ENCODE measurements around the gene UBE2J2. TPM values are rescaled to one million over a fixed set of nuclear protein-coding genes. Genes with fewer than 3 reads are reported as not detected.

The UBE2J2 gene
- total and polyA plus RNA-seq, 2 of the 8 experiments (the other 6 are each of a cell fraction or from before 2014, with no cell fraction given) = 33.6 to 67.9 TPM

DNA sequence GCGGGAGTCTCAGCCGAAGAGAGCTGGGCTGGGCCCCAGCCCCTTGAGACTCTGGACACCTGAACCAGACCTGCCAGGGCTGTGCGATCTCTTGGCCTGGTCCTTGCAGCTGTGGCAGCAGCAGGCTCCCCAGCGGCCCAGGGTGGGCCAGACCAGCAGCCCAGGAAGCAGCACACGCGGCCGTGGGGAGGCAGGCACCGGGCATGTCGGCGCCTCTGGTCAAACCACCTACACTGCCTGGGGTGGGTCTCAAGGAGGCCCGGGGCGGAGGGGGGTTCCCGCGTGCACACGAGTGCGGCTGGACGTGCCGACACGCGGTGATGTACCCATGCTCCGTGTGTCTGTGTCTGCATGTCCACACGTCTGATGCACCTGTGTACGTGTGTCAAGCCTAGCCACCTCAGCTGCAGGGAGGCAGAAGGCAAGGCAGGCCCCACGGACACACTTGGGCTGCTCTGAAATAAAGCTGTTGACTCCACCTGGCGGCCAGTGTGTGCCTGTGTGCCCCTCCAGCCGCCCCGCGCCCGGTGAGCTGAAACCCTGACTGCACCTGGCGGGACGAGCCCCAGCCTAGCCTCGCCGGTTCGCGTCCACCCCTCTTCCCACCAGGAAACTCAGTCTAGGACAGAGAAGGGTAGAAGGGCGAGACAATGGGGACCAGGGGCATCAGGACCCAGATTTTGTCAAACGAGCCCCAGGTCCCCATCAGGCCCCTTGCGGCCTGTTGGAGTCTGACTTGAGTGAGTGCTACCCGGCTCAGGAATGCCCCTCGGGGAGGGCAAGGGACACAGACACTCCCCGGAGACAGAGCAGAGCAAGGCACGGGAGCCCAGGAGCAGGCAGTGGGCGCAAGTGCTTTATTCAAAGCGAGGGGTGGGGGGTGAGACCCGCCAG is 18.1 kb upstream of the UBE2J2 start:
- peaks cover 0 to 8% (median 0%) of the 10 kb centered on the region in 4 experiments; a peak in 2 of 7 replicates for H3K4me1 ChIP-seq (replicated peaks in 1 of 4; ENCODE audit: control insufficient read depth in 3 of 4, insufficient read depth in 4 of 4, low read length in 3 of 4)
- no peak overlapping the region for H4K91ac ChIP-seq (replicated peaks; ENCODE audit: insufficient read length, low read length)
- H3K9ac ChIP-seq (replicated peaks in 1 of 4; ENCODE audit: extremely low read depth in 1 of 4, low read depth in 3 of 4, low read length in 3 of 4) = no peak overlapping the region
- TF ChIP-seq CREB1 (IDR thresholded peaks at IDR 0.05) = 0 out of 2 replicates have a peak, but pooled peaks have one; percentile 13
- 0 out of 2 replicates have a peak, but pooled peaks have one; percentile 10 for TF ChIP-seq BACH1 (IDR thresholded peaks at IDR 0.05; ENCODE audit: low read length)
- TF ChIP-seq JUN (IDR thresholded peaks at IDR 0.05; ENCODE audit: low read depth, low read length) = no peak
- TF ChIP-seq KDM1A (IDR thresholded peaks at IDR 0.05; ENCODE audit: borderline replicate concordance, low read length) = no peak
- TF ChIP-seq, protein P1, sequence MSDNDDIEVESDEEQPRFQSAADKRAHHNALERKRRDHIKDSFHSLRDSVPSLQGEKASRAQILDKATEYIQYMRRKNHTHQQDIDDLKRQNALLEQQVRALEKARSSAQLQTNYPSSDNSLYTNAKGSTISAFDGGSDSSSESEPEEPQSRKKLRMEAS (IDR thresholded peaks at IDR 0.05) = peak; percentile 58
- TF ChIP-seq, protein P2, sequence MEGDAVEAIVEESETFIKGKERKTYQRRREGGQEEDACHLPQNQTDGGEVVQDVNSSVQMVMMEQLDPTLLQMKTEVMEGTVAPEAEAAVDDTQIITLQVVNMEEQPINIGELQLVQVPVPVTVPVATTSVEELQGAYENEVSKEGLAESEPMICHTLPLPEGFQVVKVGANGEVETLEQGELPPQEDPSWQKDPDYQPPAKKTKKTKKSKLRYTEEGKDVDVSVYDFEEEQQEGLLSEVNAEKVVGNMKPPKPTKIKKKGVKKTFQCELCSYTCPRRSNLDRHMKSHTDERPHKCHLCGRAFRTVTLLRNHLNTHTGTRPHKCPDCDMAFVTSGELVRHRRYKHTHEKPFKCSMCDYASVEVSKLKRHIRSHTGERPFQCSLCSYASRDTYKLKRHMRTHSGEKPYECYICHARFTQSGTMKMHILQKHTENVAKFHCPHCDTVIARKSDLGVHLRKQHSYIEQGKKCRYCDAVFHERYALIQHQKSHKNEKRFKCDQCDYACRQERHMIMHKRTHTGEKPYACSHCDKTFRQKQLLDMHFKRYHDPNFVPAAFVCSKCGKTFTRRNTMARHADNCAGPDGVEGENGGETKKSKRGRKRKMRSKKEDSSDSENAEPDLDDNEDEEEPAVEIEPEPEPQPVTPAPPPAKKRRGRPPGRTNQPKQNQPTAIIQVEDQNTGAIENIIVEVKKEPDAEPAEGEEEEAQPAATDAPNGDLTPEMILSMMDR (IDR thresholded peaks at IDR 0.05; ENCODE audit: control extremely low read depth in 1 of 3, insufficient read depth in 1 of 3, low read depth in 1 of 3, low read length in 3 of 3) = peak in 2 of 3 experiments; percentile 81 to 87; a peak in 3 of 4 replicates
- TF ChIP-seq GABPA (IDR thresholded peaks at IDR 0.05; ENCODE audit: borderline replicate concordance, insufficient read depth, low read length) = peak; percentile 81
- TF ChIP-seq SIRT6 (IDR thresholded peaks at IDR 0.05; ENCODE audit: low read length) = peak; percentile 32

More for the DNA sequence above, 18.1 kb upstream of the UBE2J2 start:
- Histone ChIP-seq H2BK5ac (ENCODE audit: low read depth, low read length) (peak overlapping the region; percentile 2; the same call in 1 of the 2 replicates), H3K4me3 (ENCODE audit: extremely low read depth in 1 of 4, insufficient read depth in 2 of 4, low read depth in 3 of 4, low read length in 4 of 4) (no peak overlapping the region), H3K79me1 (ENCODE audit: low read depth, low read length) (no peaks in the 10 kb centered on the region), H2BK120ac (replicated peaks; ENCODE audit: low read depth, low read length) (no peak overlapping the region), H4K8ac (ENCODE audit: extremely low read depth, insufficient read depth, low read length) (peak overlapping the region; percentile 4), H4K20me1 (replicated peaks in 1 of 2; ENCODE audit: control insufficient read depth in 1 of 2, insufficient read depth in 2 of 2, low read length in 2 of 2) (peaks cover 2 to 5% of the 10 kb centered on the region in 2 experiments), H3K23ac (ENCODE audit: insufficient read length) (no peak overlapping the region), H3K79me2 (ENCODE audit: control insufficient read depth in 1 of 2, insufficient read depth in 2 of 2, low read length in 2 of 2) (no peaks in the 10 kb centered on the region), H2AK5ac (ENCODE audit: low read depth, low read length) (no peak overlapping the region), H3K27ac (ENCODE audit: low read depth, low read length) (no peak overlapping the region), H3K4me2 (ENCODE audit: insufficient read depth in 1 of 2, low read depth in 2 of 2, low read length in 2 of 2) (no peak overlapping the region), H3K36me3 (ENCODE audit: control insufficient read depth in 2 of 4, insufficient read depth in 4 of 4, low read length in 3 of 4) (0 out of 8 replicates have a peak, but pooled peaks cover 0 to 3% (median 0%) of the 10 kb centered on the region in 4 experiments), H3K27me3 (replicated peaks in 1 of 4; ENCODE audit: control insufficient read depth in 3 of 4, extremely low read depth in 1 of 4, insufficient read depth in 3 of 4, low read length in 3 of 4) (peaks cover 0 to 3% (median 0%) of the 10 kb centered on the region in 4 experiments; a peak in 1 of 7 replicates), H3K4ac (replicated peaks; ENCODE audit: insufficient read length, low read depth, low read length) (no peak overlapping the region), H3K23me2 (ENCODE audit: low read depth, low read length) (no peaks in the 10 kb centered on the region), H2BK15ac (ENCODE audit: low read length) (peak overlapping the region; percentile 53; the same call in 1 of the 2 replicates), H2BK20ac (ENCODE audit: low read length) (no peak overlapping the region), H2AFZ (ENCODE audit: low read length) (no peak overlapping the region), H3K9me3 (ENCODE audit: insufficient read depth in 2 of 2, low read depth in 1 of 2, low read length in 1 of 2) (peaks cover 0 to 2% of the 10 kb centered on the region in 2 experiments; a peak in 1 of 4 replicates), H3K56ac (replicated peaks; ENCODE audit: insufficient read length, low read depth, low read length) (no peak overlapping the region), H2BK12ac (ENCODE audit: low read depth, low read length) (no peak overlapping the region), H3K18ac (ENCODE audit: extremely low read depth, low read length) (no peak overlapping the region), H3K14ac (ENCODE audit: insufficient read length) (no peak overlapping the region), H4K5ac (ENCODE audit: insufficient read length, low read depth, low read length) (no peak overlapping the region)
- ChIA-PET CTCF (ENCODE audit: partially characterized antibody) (interaction anchor here (0.6 to 3.4 kb wide), 49 partner anchors 9 to 1007 kb away, joined by 3 to 38 read pairs (median 5); partner anchors contain the start of genes ACAP3, SCNN1D, TTLL10 and UBE2J2), POLR2A (ENCODE audit: partially characterized antibody) (interaction anchor here (0.9 to 2.3 kb wide), 8 partner anchors 8 to 43 kb away, joined by 3 to 9 read pairs (median 4); partner anchors contain the start of gene UBE2J2)
- FAIRE-seq (peak; percentile 13), DNase-seq (ENCODE audit: low read depth in 1 of 2, low spot score in 2 of 2) (peak in 1 of 2 experiments; percentile 86)
- WGBS, 2 experiments (ENCODE audit: extremely low coverage in 1 of 2, insufficient coverage in 1 of 2, insufficient read length in 1 of 2, insufficient replicate concordance in 2 of 2, low coverage in 1 of 2, low lambda C conversion rate in 2 of 2, missing lambda C conversion rate in 1 of 2) = 58% methylated on average over 39 of the region's 45 CpGs; no CpG with 5 or more reads in 1 of the 2 experiments

Measured in H1 (cell line).